Measurements from ENCODE around the gene ROR1. TPM values are rescaled to one million over a fixed set of nuclear protein-coding genes. Genes with fewer than 3 reads are reported as not detected.

Gene ROR1
- total RNA-seq, 2 experiments from 2014 or later, result 0.47 to 1.4 TPM

DNA sequence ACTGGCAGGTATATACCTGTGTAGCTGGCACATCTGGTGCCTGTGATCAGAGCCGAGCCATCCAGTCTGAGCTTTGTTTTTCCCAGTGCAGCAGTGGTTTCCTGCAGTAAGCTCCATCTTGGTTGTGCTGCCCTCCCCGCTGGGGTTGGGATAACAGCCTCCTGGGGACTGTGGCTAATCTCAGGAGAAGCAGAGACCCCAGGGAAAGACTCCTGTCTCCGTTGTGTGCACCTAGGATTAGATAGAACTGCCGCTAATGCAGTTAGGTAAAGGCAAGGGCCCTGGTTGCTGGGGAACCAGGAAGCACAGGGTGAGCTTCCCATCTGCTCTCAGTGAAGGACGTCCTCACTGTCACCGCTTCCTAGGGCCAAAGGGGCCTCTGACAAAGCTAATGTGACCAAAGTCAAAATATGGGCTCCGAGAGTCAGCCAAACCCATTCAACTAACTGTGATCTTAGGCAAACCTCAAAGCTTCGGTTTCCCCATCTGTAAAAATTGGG lies 20.0 kb downstream of the ROR1 start:
- Histone ChIP-seq H3K79me2 (ENCODE audit: insufficient read depth, low read depth, low read length) (no peaks in the 10 kb centered on the region), H3K9me3 (ENCODE audit: low read length) (no peaks in the 10 kb centered on the region), H3K4me3 (ENCODE audit: low read depth, low read length, poor library complexity, severe bottlenecking) (no peak overlapping the region), H3K9me2 (ENCODE audit: insufficient read depth, low read length) (no peaks in the 10 kb centered on the region), H3K27ac (ENCODE audit: low read depth, low read length, poor library complexity, severe bottlenecking) (no peak overlapping the region), H2AFZ (ENCODE audit: low read length) (no peak overlapping the region), H3K36me3 (ENCODE audit: insufficient read depth, low read length) (no peaks in the 10 kb centered on the region), H3K4me1 (ENCODE audit: insufficient read depth, low read length, poor library complexity, severe bottlenecking) (peaks cover 13% of the 10 kb centered on the region), H3K4me2 (ENCODE audit: low read length) (no peak overlapping the region), H4K20me1 (ENCODE audit: insufficient read depth, low read length) (no peaks in the 10 kb centered on the region)
- CTCF ChIA-PET (ENCODE audit: unreplicated experiment), result interaction anchor here (0.7 kb wide), 1 partner anchor 24 kb away, joined by 3 read pairs; no protein-coding TSS in a partner anchor
- intact Hi-C loops (cut with micrococcal nuclease; ENCODE audit: unreplicated experiment), result no loop called here
- BruUV-seq (replicated peaks), result no TSS peak
- POLR2A ChIA-PET, result interaction anchor here (0.8 to 1.8 kb wide), 5 partner anchors 10 to 123 kb away, joined by 3 to 8 read pairs (median 3); no protein-coding TSS in a partner anchor
- TF ChIP-seq, protein P1, sequence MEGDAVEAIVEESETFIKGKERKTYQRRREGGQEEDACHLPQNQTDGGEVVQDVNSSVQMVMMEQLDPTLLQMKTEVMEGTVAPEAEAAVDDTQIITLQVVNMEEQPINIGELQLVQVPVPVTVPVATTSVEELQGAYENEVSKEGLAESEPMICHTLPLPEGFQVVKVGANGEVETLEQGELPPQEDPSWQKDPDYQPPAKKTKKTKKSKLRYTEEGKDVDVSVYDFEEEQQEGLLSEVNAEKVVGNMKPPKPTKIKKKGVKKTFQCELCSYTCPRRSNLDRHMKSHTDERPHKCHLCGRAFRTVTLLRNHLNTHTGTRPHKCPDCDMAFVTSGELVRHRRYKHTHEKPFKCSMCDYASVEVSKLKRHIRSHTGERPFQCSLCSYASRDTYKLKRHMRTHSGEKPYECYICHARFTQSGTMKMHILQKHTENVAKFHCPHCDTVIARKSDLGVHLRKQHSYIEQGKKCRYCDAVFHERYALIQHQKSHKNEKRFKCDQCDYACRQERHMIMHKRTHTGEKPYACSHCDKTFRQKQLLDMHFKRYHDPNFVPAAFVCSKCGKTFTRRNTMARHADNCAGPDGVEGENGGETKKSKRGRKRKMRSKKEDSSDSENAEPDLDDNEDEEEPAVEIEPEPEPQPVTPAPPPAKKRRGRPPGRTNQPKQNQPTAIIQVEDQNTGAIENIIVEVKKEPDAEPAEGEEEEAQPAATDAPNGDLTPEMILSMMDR (conservative IDR thresholded peaks at IDR 0.05; ENCODE audit: low read length), result no peak
- no peak for TF ChIP-seq EZH2phosphoT487 (IDR thresholded peaks at IDR 0.05; ENCODE audit: borderline replicate concordance, low read depth, low read length)
- no peak for DNase-seq (ENCODE audit: low spot score)

DNA sequence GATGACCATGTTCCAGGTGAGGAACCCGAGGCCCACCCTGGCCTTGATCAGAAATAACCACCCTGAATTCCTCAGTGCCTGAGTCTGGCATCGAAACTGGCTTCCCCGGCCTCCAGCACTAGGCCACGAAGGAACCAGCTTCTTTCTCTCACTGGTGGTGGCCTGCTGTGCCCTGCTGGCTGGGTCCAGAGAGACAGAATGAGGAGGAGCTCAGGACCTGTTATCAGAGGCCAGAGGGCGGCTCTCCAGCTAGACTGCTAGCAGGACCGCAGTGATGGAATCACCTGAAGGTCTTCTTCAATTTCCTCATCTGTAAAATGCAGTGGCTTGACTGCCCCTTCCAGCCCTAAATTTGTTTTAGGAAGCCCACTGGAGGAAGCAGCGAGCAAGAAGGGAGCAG lies 20.5 kb downstream of the ROR1 start:
- intact Hi-C loops (cut with micrococcal nuclease; ENCODE audit: unreplicated experiment), result no loop called here
- H3K4me2 ChIP-seq (ENCODE audit: low read length), result no peak overlapping the region
- no peaks in the 10 kb centered on the region for H3K9me2 ChIP-seq (ENCODE audit: insufficient read depth, low read length)
- POLR2A ChIA-PET, result interaction anchor here (0.5 to 1.0 kb wide), 4 partner anchors 10 to 146 kb away, joined by 3 to 4 read pairs (median 3); no protein-coding TSS in a partner anchor
- H3K36me3 ChIP-seq (ENCODE audit: insufficient read depth, low read length), result no peaks in the 10 kb centered on the region
- H4K20me1 ChIP-seq (ENCODE audit: insufficient read depth, low read length), result no peaks in the 10 kb centered on the region
- H3K4me3 ChIP-seq (ENCODE audit: low read depth, low read length, poor library complexity, severe bottlenecking), result no peak overlapping the region
- no peaks in the 10 kb centered on the region for H3K79me2 ChIP-seq (ENCODE audit: insufficient read depth, low read depth, low read length)
- peaks cover 13% of the 10 kb centered on the region for H3K4me1 ChIP-seq (ENCODE audit: insufficient read depth, low read length, poor library complexity, severe bottlenecking)
- CTCF ChIA-PET (ENCODE audit: unreplicated experiment), result no interaction called here
- H2AFZ ChIP-seq (ENCODE audit: low read length), result no peak overlapping the region
- no TSS peak for BruUV-seq (replicated peaks)
- H3K27ac ChIP-seq (ENCODE audit: low read depth, low read length, poor library complexity, severe bottlenecking), result no peak overlapping the region
- no peak for TF ChIP-seq EZH2phosphoT487 (IDR thresholded peaks at IDR 0.05; ENCODE audit: borderline replicate concordance, low read depth, low read length)
- TF ChIP-seq, protein P1 (conservative IDR thresholded peaks at IDR 0.05; ENCODE audit: low read length), result no peak
- H3K9me3 ChIP-seq (ENCODE audit: low read length), result no peaks in the 10 kb centered on the region
- no peak for DNase-seq (ENCODE audit: low spot score)

DNA sequence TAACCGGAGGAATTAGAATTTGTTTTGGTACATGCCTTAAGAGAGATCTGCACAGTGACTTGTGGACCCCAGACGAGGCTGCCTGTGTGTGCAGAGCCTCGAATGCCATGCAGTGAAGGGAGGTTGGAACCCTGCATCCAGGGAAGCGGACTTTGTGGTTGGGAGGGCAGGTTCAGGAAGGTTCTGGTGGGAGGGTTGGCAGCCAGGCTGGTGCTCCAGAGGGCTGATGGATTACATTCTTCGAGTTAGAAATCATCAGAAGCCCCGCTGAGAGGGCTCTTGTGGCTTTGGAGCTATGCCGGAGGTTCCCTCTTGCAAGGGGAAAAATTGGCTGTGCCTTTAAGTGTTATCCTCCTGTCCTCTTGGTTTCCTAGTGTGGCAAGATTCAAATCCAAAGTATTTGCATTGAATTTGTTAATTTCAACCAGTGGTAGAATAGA lies 21.1 kb downstream of the ROR1 start:
- Histone ChIP-seq H3K9me3 (ENCODE audit: low read length) (no peaks in the 10 kb centered on the region), H3K36me3 (ENCODE audit: insufficient read depth, low read length) (no peaks in the 10 kb centered on the region), H3K4me1 (ENCODE audit: insufficient read depth, low read length, poor library complexity, severe bottlenecking) (peaks cover 13% of the 10 kb centered on the region), H3K27ac (ENCODE audit: low read depth, low read length, poor library complexity, severe bottlenecking) (no peak overlapping the region), H4K20me1 (ENCODE audit: insufficient read depth, low read length) (no peaks in the 10 kb centered on the region), H3K9me2 (ENCODE audit: insufficient read depth, low read length) (no peaks in the 10 kb centered on the region), H3K79me2 (ENCODE audit: insufficient read depth, low read depth, low read length) (no peaks in the 10 kb centered on the region), H2AFZ (ENCODE audit: low read length) (no peak overlapping the region), H3K4me2 (ENCODE audit: low read length) (no peak overlapping the region), H3K4me3 (ENCODE audit: low read depth, low read length, poor library complexity, severe bottlenecking) (no peak overlapping the region)
- no peak for DNase-seq (ENCODE audit: low spot score)
- ChIA-PET POLR2A (interaction anchor here (0.5 kb wide), 1 partner anchor 146 kb away, joined by 4 read pairs; no protein-coding TSS in a partner anchor), CTCF (ENCODE audit: unreplicated experiment) (no interaction called here)
- BruUV-seq (replicated peaks), result no TSS peak
- TF ChIP-seq, protein P1 (conservative IDR thresholded peaks at IDR 0.05; ENCODE audit: low read length), result no peak
- TF ChIP-seq EZH2phosphoT487 (IDR thresholded peaks at IDR 0.05; ENCODE audit: borderline replicate concordance, low read depth, low read length), result no peak
- intact Hi-C loops (cut with micrococcal nuclease; ENCODE audit: unreplicated experiment), result no loop called here

All from OCI-LY7 (cell line).